H7 (cell line): Measurements from ENCODE around the gene ADGRA1. TPM values are rescaled to one million over a fixed set of nuclear protein-coding genes. Genes with fewer than 3 reads are reported as not detected.
A peak's percentile ranks its signal among the peaks of the same experiment; 100 is the strongest.

Experiments
- DNase-seq: peaks from one replicate; pipeline ENCODE4 v3.0.0; 2012
- H3K27me3 ChIP-seq: 2 replicates; pipeline ENCODE4 v1.6.0; 2011; ENCODE audit warnings: mild to moderate bottlenecking, low read length; ENCODE audit not compliant: control insufficient read depth, insufficient read depth
- H3K36me3 ChIP-seq: replicated peaks from 2 replicates; pipeline ENCODE4 v1.5.1; 2011; ENCODE audit warnings: low read length; ENCODE audit not compliant: control insufficient read depth, insufficient read depth
- H3K4me3 ChIP-seq: 2 replicates; pipeline ENCODE4 v1.5.1; 2011; ENCODE audit warnings: low read depth, mild to moderate bottlenecking, control low read depth, low read length, moderate library complexity; ENCODE audit not compliant: insufficient read depth
- total RNA-seq: library from RNA; depleted of rRNA; stranded (reverse); fragments of >200 nt; shearing (Covaris generic); gene quantifications from 2 replicates; pipeline ENCODE4 v1.2.3, GENCODE V29; 2014; rRNA removed

The ADGRA1 gene
- 0.37 and 0.62 TPM in 2 replicates for total RNA-seq

- peak; percentile 95 for DNase-seq
- H3K4me3 ChIP-seq, result peak within 1 kb of the TSS; percentile 33
- H3K36me3 ChIP-seq, result no peaks in the 10 kb centered on the region
- H3K27me3 ChIP-seq, result peaks cover 35% of the 10 kb centered on the region
Measured at GRCh38 chr10:133087679-133088178, at the start of gene ADGRA1. TSS of gene ADGRA1 (plus strand) at chr10:133087924. CDS start at chr10:133088910, 986 bp downstream.

GRCh38 chr10:133038036-133038823, 49.5 kb upstream of the ADGRA1 start:
- Histone ChIP-seq H3K4me3 (no peak overlapping the region), H3K27me3 (no peaks in the 10 kb centered on the region), H3K36me3 (no peaks in the 10 kb centered on the region)
- DNase-seq, result no peak

GRCh38 chr10:133039107-133039802, 48.5 kb upstream of the ADGRA1 start:
- DNase-seq, result peak; percentile 95
- H3K4me3 ChIP-seq, result no peak overlapping the region
- H3K36me3 ChIP-seq, result no peaks in the 10 kb centered on the region
- no peaks in the 10 kb centered on the region for H3K27me3 ChIP-seq

GRCh38 chr10:133039803-133040165, 47.9 kb upstream of the ADGRA1 start:
- DNase-seq, result no peak
- no peak overlapping the region for H3K4me3 ChIP-seq
- no peaks in the 10 kb centered on the region for H3K27me3 ChIP-seq
- no peaks in the 10 kb centered on the region for H3K36me3 ChIP-seq

GRCh38 chr10:133040198-133040597, 47.5 kb upstream of the ADGRA1 start:
- H3K27me3 ChIP-seq, result no peaks in the 10 kb centered on the region; the same call in 1 of the 2 replicates
- no peak overlapping the region for H3K4me3 ChIP-seq
- H3K36me3 ChIP-seq, result no peaks in the 10 kb centered on the region
- no peak for DNase-seq

- H3K27me3 ChIP-seq, result no peaks in the 10 kb centered on the region; the same call in 1 of the 2 replicates
- H3K4me3 ChIP-seq, result no peak overlapping the region
- H3K36me3 ChIP-seq, result no peaks in the 10 kb centered on the region
- DNase-seq, result no peak
Measured at GRCh38 chr10:133041101-133041500, 46.6 kb upstream of the ADGRA1 start.

- Histone ChIP-seq H3K4me3 (no peak overlapping the region), H3K27me3 (no peaks in the 10 kb centered on the region; the same call in 1 of the 2 replicates), H3K36me3 (no peaks in the 10 kb centered on the region)
- DNase-seq, result no peak
Measured at GRCh38 chr10:133042061-133042460, 45.7 kb upstream of the ADGRA1 start.

- Histone ChIP-seq H3K27me3 (no peaks in the 10 kb centered on the region; the same call in 1 of the 2 replicates), H3K36me3 (no peaks in the 10 kb centered on the region), H3K4me3 (no peak overlapping the region)
- DNase-seq, result no peak
Measured at GRCh38 chr10:133042816-133043215, 44.9 kb upstream of the ADGRA1 start.

GRCh38 chr10:133043541-133044225, 44.0 kb upstream of the ADGRA1 start:
- no peaks in the 10 kb centered on the region for H3K36me3 ChIP-seq
- DNase-seq, result no peak
- no peaks in the 10 kb centered on the region; the same call in 1 of the 2 replicates for H3K27me3 ChIP-seq
- H3K4me3 ChIP-seq, result no peak overlapping the region

GRCh38 chr10:133044401-133044811, 43.3 kb upstream of the ADGRA1 start:
- DNase-seq, result no peak
- Histone ChIP-seq H3K4me3 (no peak overlapping the region), H3K27me3 (no peaks in the 10 kb centered on the region; the same call in 1 of the 2 replicates), H3K36me3 (no peaks in the 10 kb centered on the region)

GRCh38 chr10:133045556-133046389, 42.0 kb upstream of the ADGRA1 start:
- DNase-seq, result no peak
- H3K27me3 ChIP-seq, result no peaks in the 10 kb centered on the region; the same call in 1 of the 2 replicates
- H3K36me3 ChIP-seq, result no peaks in the 10 kb centered on the region
- H3K4me3 ChIP-seq, result no peak overlapping the region

- H3K36me3 ChIP-seq, result no peaks in the 10 kb centered on the region
- H3K27me3 ChIP-seq, result no peaks in the 10 kb centered on the region; the same call in 1 of the 2 replicates
- DNase-seq, result no peak
Measured at GRCh38 chr10:133046390-133046765, 41.3 kb upstream of the ADGRA1 start.

GRCh38 chr10:133047526-133048123, 40.1 kb upstream of the ADGRA1 start:
- H3K27me3 ChIP-seq, result no peaks in the 10 kb centered on the region; the same call in 1 of the 2 replicates
- no peak for DNase-seq
- H3K4me3 ChIP-seq, result no peak overlapping the region
- no peaks in the 10 kb centered on the region for H3K36me3 ChIP-seq

More at GRCh38 chr10:133046390-133046765, 41.3 kb upstream of the ADGRA1 start:
- no peak overlapping the region for H3K4me3 ChIP-seq
